Measurements from ENCODE around the gene CLSTN3.

DNA sequence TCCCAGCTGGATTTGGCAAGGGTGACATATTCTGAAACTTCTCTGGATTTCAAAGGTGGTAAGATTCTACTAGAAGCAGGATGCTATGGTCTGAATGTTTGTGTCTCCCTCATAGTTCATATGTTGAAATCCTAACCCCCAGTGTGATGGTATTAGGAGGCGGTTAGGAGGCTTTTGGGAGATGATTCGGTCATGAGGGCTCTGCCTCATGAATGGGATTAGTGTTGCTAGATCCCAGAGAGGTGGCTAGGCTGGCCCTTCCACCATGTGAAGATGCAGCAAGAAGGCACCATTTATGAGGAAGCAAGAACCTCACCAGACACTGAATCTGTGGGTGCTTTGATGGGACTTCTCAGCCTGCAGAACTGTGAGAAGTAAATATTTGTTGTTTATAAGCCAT is 48.3 kb downstream of the CLSTN3 start:
- TF ChIP-seq GATA2 (IDR thresholded peaks at IDR 0.05; ENCODE audit: low read depth, low read length) (no peak), GATA3 (IDR thresholded peaks at IDR 0.05; ENCODE audit: low read depth, low read length) (no peak)
